Stomach smooth muscle (tissue), 2 donors: ENCODE results near the gene RASSF4.

Experiments
- H3K27ac ChIP-seq: one replicate; pipeline ENCODE4 v1.7.0; 2013; ENCODE audit warnings: mild to moderate bottlenecking, low read length, inconsistent platforms
- H3K27me3 ChIP-seq, 2 donors: one replicate each; pipeline ENCODE4 v1.7.0; 2013; ENCODE audit warnings: low read length in 2 of 2; ENCODE audit not compliant: insufficient read depth in 2 of 2, control insufficient read depth in 1 of 2
- H3K36me3 ChIP-seq, 2 donors: one replicate each; pipeline ENCODE4 v1.7.0; 2013; ENCODE audit warnings: low read length in 2 of 2; ENCODE audit not compliant: control insufficient read depth in 2 of 2, insufficient read depth in 2 of 2
- H3K4me1 ChIP-seq: one replicate; pipeline ENCODE4 v1.7.0; 2013; ENCODE audit warnings: low read length; ENCODE audit not compliant: control insufficient read depth, insufficient read depth
- H3K4me3 ChIP-seq, 2 donors: one replicate each; pipeline ENCODE4 v1.7.0; 2013; ENCODE audit warnings: low read length in 2 of 2
- H3K9ac ChIP-seq, 2 donors: one replicate each; pipeline ENCODE4 v1.7.0; 2013; ENCODE audit warnings: low read length in 2 of 2, mild to moderate bottlenecking in 1 of 2
- H3K9me3 ChIP-seq, 2 donors: one replicate each; pipeline ENCODE4 v1.7.0; 2013; ENCODE audit warnings: low read length in 2 of 2; ENCODE audit not compliant: control insufficient read depth in 2 of 2
- donor health status: healthy.
- donor health status: Pancreatic carcinoma.

RASSF4 gene

DNA sequence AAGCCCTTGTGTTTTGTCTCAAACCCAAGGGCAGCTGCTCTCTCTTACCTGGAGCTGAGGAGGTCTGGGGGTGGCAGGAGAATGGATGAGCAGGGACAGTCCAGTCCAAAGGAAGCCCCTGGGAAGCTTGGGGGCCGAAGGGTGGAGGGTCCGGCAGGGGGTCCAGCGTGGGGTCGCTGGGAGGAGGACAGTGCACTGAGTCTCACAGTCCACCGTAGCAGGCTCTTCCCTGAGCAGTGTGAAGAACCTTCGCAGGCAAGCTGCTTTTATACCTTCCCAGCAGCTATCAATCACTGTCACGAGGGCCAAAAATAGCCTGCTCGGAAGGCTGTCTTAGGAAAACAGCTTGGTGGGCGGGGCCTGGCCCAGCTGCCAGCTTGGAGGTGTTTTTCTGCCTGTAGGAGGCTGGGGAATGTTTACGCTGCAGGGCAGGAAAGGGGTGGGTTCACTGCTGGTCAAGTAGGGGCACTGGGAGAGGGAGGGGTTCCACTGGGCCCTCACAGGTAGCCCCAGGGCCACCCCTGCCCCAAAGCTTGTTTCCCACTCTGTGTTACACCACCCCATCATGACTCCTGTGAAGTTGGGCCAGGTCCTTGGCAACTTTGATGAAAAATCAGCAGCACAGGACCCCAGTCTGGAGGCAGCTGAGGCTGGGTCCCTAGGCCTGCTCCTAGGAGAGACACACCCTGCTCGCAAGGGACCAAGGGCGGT, 19.1 kb downstream of the RASSF4 start, which contains the start of gene DEPP1:
TSS of gene DEPP1 (minus strand) at position 240 of the 711 bp plus-strand sequence. CDS start 779 bp downstream, outside the sequence.
- Histone ChIP-seq H3K9ac (peak within 1 kb of the TSS; percentile 70 to 78), H3K4me1 (peaks cover 85% of the 10 kb centered on the region), H3K9me3 (no peaks in the 10 kb centered on the region), H3K27ac (peak within 1 kb of the TSS; percentile 85), H3K27me3 (no peaks in the 10 kb centered on the region), H3K4me3 (peak within 1 kb of the TSS; percentile 67 to 86), H3K36me3 (peaks cover 4 to 5% of the 10 kb centered on the region in 2 donors)

DNA sequence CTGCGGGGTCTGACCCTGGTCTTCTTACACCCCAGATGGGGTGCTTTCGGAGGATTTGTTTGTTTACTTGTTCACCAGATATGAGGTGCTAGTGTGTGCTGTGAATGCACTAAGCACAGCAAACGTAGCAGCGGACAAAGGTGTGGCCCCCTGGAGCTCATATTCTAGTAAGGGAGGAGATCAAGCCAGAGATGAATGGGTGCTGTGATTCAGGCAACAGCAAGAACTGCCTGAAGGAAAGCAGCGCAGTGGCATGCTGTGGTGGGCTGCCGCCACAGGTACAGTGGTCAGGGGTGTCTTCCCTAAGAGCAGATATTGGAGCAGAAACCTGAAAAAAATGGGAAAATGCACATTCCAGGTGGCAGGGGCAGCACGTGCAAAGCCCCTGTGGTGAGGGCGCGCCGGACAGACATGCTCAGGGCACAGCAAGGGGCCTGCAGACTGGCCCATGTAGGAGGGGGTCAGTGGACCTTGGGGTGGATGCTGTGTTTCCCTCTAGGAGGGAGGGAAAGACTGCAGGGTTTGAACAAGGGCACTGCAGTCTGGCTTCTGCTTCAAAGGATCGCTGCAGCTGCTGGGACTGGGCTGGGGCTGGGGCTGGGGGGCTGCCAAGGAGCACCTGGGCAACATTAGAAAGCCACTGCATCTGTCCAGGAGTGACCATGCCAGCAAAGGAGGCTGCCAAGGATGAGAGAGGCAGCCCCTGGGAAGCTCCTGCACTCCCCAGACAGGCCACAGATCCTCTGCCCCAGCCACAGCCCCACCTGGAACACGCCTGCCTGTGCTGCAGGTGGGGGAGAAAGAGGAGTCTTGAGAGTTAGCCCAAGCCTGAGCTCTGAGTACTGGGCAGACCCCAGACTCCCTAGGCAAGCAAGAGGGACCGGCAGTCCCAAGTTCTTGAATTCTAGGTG, 19.9 kb downstream of the RASSF4 start:
- H3K4me3 ChIP-seq, result peak overlapping the region; percentile 67 to 86
- H3K27ac ChIP-seq, result peak overlapping the region; percentile 85
- peak overlapping the region in 1 of 2 donors; percentile 70 for H3K9ac ChIP-seq
- peaks cover 83% of the 10 kb centered on the region for H3K4me1 ChIP-seq
- no peaks in the 10 kb centered on the region for H3K27me3 ChIP-seq
- H3K36me3 ChIP-seq, result peaks cover 5 to 9% of the 10 kb centered on the region in 2 donors
- no peaks in the 10 kb centered on the region for H3K9me3 ChIP-seq

DNA sequence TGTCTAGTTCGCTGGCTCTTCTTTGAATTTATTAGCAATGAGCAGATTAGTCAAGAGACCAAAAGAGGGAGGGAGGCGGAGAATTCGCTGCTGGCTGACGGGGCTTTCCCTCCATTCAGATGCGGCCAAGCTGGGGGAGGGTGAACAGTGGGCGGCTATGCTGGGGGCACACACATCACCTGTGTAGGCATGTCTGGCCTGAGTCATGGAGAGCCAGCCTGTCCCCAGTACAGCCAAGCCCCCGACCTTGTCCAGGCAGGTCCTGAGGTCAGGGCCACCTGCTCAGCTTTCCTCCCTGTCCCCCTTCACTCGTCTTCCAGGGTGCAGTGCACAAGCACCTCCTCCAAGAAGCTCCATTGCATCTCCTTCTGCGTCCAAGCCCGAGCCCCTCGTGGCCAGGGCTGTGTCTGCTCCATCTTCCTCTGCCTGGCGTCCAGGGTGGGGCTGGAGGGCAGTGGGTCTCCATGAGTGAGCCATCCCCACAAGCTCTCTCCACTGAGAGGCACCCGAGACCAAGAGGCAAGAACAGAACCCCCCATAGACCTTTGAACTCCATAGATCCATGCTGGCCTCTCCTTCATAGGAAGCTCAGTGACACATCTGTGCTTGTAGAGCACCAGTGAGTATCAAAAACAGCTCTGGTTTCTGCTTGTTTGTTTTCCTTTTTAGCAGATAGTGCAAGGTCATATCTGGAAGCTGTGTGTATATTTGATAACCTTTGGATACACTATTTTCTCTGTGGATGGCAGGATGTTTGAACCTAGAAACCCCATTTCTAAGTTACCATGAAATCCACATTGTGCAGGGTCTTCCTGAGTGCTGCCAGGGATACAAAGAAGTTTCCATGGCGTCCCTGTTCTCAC, 20.9 kb downstream of the RASSF4 start:
- Histone ChIP-seq H3K4me3 (peak overlapping the region; percentile 22 to 44), H3K9me3 (no peaks in the 10 kb centered on the region), H3K27me3 (no peaks in the 10 kb centered on the region), H3K27ac (peak overlapping the region; percentile 85), H3K9ac (peak overlapping the region in 1 of 2 donors; percentile 8), H3K4me1 (peaks cover 88% of the 10 kb centered on the region), H3K36me3 (peaks cover 9 to 16% of the 10 kb centered on the region in 2 donors)

DNA sequence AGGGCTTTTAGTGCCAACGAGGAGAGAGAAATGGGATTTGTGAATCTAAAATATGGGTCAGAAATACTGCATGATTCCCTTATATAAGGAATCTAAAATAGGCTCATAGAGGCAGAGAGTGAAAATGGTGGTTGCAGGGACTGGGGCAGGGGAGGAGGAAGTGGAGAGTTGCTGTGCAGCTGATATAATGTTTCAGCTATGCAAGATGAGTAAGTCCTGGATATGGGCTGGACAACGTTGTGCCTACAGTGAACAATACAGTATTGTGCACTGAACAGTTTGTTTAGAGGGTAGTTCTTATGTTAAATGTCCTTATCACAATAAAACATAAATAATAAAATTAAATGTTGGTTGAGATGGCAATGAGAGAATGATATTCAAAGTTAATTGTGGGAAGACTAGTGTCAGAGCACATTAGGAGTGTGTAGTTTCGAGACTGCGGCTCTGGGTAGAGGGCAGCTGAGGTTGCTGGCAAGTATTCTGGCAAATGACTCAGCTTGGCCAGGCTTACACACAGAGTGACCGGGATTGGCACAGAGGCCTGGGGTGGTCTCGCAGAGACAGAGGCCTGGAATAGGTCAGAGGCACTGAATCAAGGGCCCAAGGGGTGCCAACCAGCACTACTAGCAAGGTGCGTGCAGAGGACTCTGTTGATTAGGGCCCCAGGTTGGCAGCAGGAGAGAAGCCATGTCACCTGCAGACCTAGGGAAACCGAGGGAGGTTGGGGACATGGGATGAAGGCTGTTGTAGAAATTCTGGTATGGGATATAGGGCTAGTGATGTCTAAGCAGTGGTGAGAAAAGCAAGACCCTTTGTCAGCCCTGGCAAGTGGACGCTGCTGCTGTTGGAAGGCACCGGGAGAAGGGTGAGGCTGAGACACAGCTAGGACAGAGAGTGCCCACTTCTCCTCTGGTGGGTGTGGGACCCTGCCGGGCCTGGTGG, 21.8 kb downstream of the RASSF4 start:
- Histone ChIP-seq H3K27me3 (no peaks in the 10 kb centered on the region), H3K36me3 (peaks cover 13 to 20% of the 10 kb centered on the region in 2 donors), H3K9me3 (no peaks in the 10 kb centered on the region), H3K4me3 (peak overlapping the region; percentile 10 to 49), H3K27ac (peak overlapping the region; percentile 85), H3K9ac (peak overlapping the region; percentile 36 to 61), H3K4me1 (peaks cover 85% of the 10 kb centered on the region)

DNA sequence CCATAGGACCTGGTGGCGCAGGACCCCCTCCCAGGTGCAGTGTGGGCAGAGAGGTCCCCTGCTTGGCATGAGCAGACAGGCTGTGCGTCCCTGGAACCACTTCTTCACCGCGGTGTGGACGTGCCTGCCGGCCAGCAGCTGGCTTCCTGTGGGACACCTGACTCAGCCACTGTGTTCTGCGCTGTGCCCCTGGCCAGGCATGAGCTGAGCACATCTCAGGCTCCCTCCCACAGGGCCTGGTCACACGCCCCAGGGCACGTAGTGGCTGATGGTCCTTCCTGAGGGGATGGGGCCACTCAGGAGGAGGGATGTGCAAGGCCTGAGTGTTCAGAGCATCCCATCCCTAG, 22.5 kb downstream of the RASSF4 start:
- H3K27ac ChIP-seq, result peak overlapping the region; percentile 85
- peaks cover 78% of the 10 kb centered on the region for H3K4me1 ChIP-seq
- peak overlapping the region in 1 of 2 donors; percentile 61 for H3K9ac ChIP-seq

DNA sequence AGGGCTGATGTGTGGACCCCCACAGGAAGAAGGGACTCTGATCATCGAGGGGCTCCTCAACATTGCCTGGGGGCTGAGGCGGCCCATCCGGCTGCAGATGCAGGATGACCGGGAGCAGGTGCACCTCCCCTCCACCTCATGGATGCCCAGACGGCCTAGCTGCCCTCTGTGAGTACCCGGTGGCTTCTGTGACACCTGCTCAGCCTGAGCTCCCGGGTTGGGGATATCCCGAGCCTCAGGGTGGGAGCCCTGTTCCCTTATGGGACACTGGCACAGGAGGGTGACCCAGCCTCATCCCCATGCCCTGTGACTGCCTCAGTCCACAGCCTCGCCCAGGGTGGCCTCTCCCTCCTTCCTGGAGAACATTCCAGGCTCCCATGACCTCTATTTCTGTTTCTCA, 22.9 kb downstream of the RASSF4 start:
- peaks cover 8 to 17% of the 10 kb centered on the region in 2 donors for H3K36me3 ChIP-seq
- H3K9ac ChIP-seq, result peak overlapping the region in 1 of 2 donors; percentile 61
- no peak overlapping the region for H3K27ac ChIP-seq
- H3K4me3 ChIP-seq, result no peak overlapping the region
- peaks cover 74% of the 10 kb centered on the region for H3K4me1 ChIP-seq
- no peaks in the 10 kb centered on the region for H3K27me3 ChIP-seq
- no peaks in the 10 kb centered on the region for H3K9me3 ChIP-seq

More for the DNA sequence above, 22.5 kb downstream of the RASSF4 start:
- H3K36me3 ChIP-seq, result peaks cover 8 to 17% of the 10 kb centered on the region in 2 donors
- no peaks in the 10 kb centered on the region for H3K27me3 ChIP-seq
- H3K4me3 ChIP-seq, result no peak overlapping the region
- H3K9me3 ChIP-seq, result no peaks in the 10 kb centered on the region

DNA sequence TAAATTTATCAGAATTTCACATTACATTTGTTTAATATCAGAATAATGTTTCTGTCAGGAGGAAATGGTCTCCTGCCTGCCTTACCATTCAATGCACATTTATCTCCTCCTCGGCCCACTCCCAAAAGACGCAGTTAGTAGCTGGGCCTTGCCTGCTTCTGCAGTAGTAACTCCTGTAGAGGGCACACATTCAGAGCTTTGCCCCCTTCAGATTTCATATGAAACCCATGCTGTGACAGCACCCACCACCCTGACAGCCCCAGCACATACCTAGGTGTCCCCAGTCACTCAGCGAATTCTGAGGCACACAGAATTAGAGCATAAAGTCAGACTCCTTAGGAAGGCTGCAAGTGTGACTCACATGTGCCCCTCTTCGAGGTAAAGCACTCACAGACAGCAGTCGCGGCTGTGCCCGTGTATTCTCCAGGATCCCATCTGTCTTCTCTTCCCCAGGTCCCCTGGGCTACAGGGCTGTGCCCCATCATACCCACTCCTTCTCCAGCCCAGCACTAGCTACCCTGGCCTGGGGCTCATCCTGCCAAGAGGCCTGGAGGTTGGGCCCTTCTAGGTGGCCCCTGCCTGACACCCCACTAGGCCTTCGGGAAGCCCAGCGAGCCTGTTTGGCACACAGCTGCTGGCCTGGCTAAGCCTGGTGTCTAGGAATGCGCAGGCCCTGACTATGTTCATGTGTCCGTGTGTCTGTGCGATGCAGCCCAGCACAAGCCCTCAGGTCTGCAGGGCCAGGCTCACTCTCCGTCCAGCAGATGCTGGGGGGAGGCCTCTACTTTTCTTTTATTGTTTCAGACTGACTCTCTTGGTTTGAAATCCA, 23.7 kb downstream of the RASSF4 start:
- peaks cover 66% of the 10 kb centered on the region for H3K4me1 ChIP-seq
- no peaks in the 10 kb centered on the region for H3K27me3 ChIP-seq
- no peak overlapping the region for H3K9ac ChIP-seq
- H3K4me3 ChIP-seq, result no peak overlapping the region
- no peaks in the 10 kb centered on the region for H3K9me3 ChIP-seq
- no peak overlapping the region for H3K27ac ChIP-seq
- peaks cover 12 to 17% of the 10 kb centered on the region in 2 donors for H3K36me3 ChIP-seq

DNA sequence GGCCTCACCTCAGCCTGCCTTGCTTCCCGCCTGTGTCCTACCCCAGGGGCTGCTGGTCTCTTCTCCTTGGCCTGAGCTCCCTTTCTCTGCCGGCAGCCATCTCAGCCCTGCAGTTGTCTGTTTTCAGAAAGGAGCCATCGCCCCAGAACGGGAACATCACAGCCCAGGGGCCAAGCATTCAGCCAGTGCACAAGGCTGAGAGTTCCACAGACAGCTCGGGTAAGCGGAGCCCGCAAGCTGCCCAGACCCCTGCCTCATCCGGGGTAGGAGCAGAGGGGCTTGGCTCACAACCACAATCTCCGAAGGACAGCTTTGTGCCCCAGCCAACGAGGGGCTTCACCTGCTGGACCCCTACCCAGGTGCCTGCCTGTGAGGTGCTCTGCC, 24.3 kb downstream of the RASSF4 start:
- Histone ChIP-seq H3K9ac (no peak overlapping the region), H3K4me3 (no peak overlapping the region), H3K36me3 (peaks cover 17 to 23% of the 10 kb centered on the region in 2 donors), H3K9me3 (no peaks in the 10 kb centered on the region), H3K27me3 (no peaks in the 10 kb centered on the region), H3K4me1 (peaks cover 60% of the 10 kb centered on the region), H3K27ac (no peak overlapping the region)

DNA sequence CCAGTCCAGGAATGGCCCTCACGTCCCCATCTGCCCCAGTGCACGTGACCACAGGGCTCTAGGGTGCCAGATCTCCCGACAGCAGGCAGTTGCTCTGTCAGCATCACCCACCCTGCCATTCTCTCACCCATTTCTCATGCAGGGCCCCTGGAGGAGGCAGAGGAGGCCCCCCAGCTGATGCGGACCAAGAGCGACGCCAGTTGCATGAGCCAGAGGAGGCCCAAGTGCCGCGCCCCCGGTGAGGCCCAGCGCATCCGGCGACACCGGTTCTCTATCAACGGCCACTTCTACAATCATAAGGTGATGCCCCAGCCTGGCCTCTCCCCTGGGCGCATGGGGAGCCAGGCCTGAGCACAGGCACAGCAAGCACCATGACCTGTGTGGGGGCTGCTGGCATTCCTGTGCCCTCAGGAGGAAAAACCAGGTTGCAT, 25.1 kb downstream of the RASSF4 start:
- peaks cover 52% of the 10 kb centered on the region for H3K4me1 ChIP-seq
- peaks cover 25 to 30% of the 10 kb centered on the region in 2 donors for H3K36me3 ChIP-seq
- no peak overlapping the region for H3K27ac ChIP-seq

More for the DNA sequence above, 25.1 kb downstream of the RASSF4 start:
- H3K9me3 ChIP-seq, result no peaks in the 10 kb centered on the region
- no peak overlapping the region for H3K4me3 ChIP-seq
- no peak overlapping the region for H3K9ac ChIP-seq
- H3K27me3 ChIP-seq, result no peaks in the 10 kb centered on the region
